T-cell (primary cell): ENCODE data around the gene LRRC66. TPM values are rescaled to one million over a fixed set of nuclear protein-coding genes. Genes with fewer than 3 reads are reported as not detected.

ENCODE experiments used
- ATAC-seq, 4 experiments: fragments of 200-7000 bp in 3 of 4; fragments of 150-1000 bp in 1 of 4; cut with Tn5 transposase; replicated peaks in 1 of 4; 1 replicate in 3 of 4; 2 replicates in 1 of 4; pipeline ENCODE4 v1.10.0; 2021; ENCODE audit warnings: moderate library complexity in 3 of 4, mild to moderate bottlenecking in 2 of 4, moderate number of reproducible peaks in 1 of 4
- CTCF ChIA-PET, 2 donors: fragments of 300-600 bp; sonication (Branson Sonifier 250); formaldehyde crosslinking; loops; one replicate each; lab custom pipeline; 2022; ENCODE audit warnings: antibody characterized with exemption in 2 of 2; lab: Charles Lee
- POLR2A ChIA-PET, 2 donors: fragments of 300-600 bp; sonication (Branson Sonifier 250); formaldehyde crosslinking; loops; one replicate each; lab custom pipeline; 2022; ENCODE audit warnings: antibody characterized with exemption in 2 of 2; lab: Charles Lee
- DNase-seq, 35 experiments: peaks; one replicate each; pipeline versions ENCODE4 v3.0.0 to v3.0.0-alpha.2; 2013 to 2023
- H3K27ac ChIP-seq: one replicate; pipeline ENCODE4 v1.5.1; 2013; ENCODE audit warnings: low read length
- H3K27me3 ChIP-seq, 2 experiments: replicated peaks in 1 of 2; 1 replicate in 1 of 2; 2 replicates in 1 of 2; pipeline versions ENCODE4 v1.6.1 to v1.7.0; 2013; ENCODE audit warnings: low read length in 1 of 2, mixed read lengths in 1 of 2; ENCODE audit not compliant: control insufficient read depth in 2 of 2, insufficient read depth in 2 of 2; ENCODE audit errors: extremely low read depth in 1 of 2
- H3K36me3 ChIP-seq, 2 donors: 1 replicate in 1 of 2; 2 replicates in 1 of 2; pipeline versions ENCODE4 v1.6.1 to v1.7.0; 2013; ENCODE audit warnings: low read length in 1 of 2; ENCODE audit not compliant: control insufficient read depth in 2 of 2, insufficient read depth in 1 of 2; ENCODE audit errors: extremely low read depth in 1 of 2
- H3K4me1 ChIP-seq, 2 experiments: 1 replicate in 1 of 2; 2 replicates in 1 of 2; pipeline versions ENCODE4 v1.6.1 to v1.7.0; 2013; ENCODE audit warnings: low read length in 2 of 2, mixed read lengths in 1 of 2; ENCODE audit not compliant: insufficient read depth in 2 of 2, control insufficient read depth in 1 of 2; ENCODE audit errors: extremely low read depth in 1 of 2
- H3K4me3 ChIP-seq, 2 donors: 1 replicate in 1 of 2; 2 replicates in 1 of 2; pipeline versions ENCODE4 v1.5.1 to v1.7.0; 2013; ENCODE audit warnings: mild to moderate bottlenecking in 2 of 2, low read length in 1 of 2, moderate library complexity in 1 of 2; ENCODE audit not compliant: control insufficient read depth in 1 of 2; ENCODE audit errors: extremely low read depth in 1 of 2
- H3K9me3 ChIP-seq: 2 replicates; pipeline ENCODE4 v1.7.0; 2013
- H3K27ac Mint-ChIP-seq, 2 donors: one replicate each; pipeline ENCODE4 v1.8.0; 2020 to 2021; ENCODE audit warnings: mild to moderate bottlenecking in 2 of 2, mixed read lengths in 2 of 2
- H3K27me3 Mint-ChIP-seq, 2 donors: one replicate each; pipeline ENCODE4 v1.8.0; 2021 to 2022; ENCODE audit warnings: mixed read lengths in 2 of 2
- H3K36me3 Mint-ChIP-seq: one replicate; pipeline ENCODE4 v1.8.0; 2021; ENCODE audit warnings: mixed read lengths
- H3K4me1 Mint-ChIP-seq, 3 donors: one replicate each; pipeline ENCODE4 v1.8.0; 2020 to 2022; ENCODE audit warnings: mixed read lengths in 3 of 3, mild to moderate bottlenecking in 1 of 3
- H3K4me3 Mint-ChIP-seq, 3 donors: one replicate each; pipeline ENCODE4 v1.8.0; 2020 to 2022; ENCODE audit warnings: mild to moderate bottlenecking in 3 of 3, mixed read lengths in 3 of 3, moderate library complexity in 3 of 3
- H3K9me3 Mint-ChIP-seq, 3 donors: one replicate each; pipeline ENCODE4 v1.8.0; 2020 to 2022; ENCODE audit warnings: mixed read lengths in 3 of 3
- WGBS: methylation state at CpG from one replicate; pipeline ENCODE4 v1.1.5; 2013; ENCODE audit warnings: missing lambda C conversion rate; ENCODE audit not compliant: insufficient coverage; 5-methylcytosine and 5-hydroxymethylcytosine counted together
- total RNA-seq, 35 experiments: library from RNA in 6 of 35; stranded (reverse) in 6 of 35; fragments of 120-200 nt in 1 of 35; gene quantifications; one replicate each; pipeline versions ENCODE4 v1.2.1 to v1.2.4 and lab custom pipeline; 2013 to 2026

The LRRC66 gene
- total RNA-seq, 5 donors from 2014 or later (not counting 1 experiment from before 2014, with no cell fraction given): 0.13 to 0.47 (median 0.20) TPM

DNA sequence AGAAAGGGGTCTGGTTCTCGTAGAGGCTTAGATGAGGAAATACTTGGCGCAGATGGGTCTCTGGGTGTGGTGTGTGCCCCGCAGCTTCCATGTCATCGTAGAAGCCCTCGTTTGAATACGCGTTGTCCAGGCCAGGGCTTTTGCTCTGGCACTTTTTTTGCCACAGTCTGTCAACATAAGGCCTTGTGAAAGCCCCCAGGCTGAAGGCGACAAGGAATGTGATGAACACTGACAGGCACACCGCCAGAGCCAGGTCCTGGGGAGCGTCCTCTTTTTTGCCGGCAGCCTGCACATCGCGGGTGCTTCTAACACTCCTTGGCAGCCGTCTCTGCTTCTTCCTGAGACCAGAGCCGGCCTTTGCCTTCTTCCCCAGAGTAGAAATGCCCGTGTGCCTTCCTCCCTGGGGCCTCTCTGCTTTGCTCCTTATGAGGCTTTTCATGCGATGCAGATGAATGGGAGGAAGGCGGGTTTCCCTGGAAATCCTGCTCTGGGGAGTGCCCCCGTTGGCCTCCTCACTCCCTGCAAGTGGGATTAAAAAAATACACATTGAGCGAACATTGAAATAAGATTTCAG is 24.4 kb downstream of the LRRC66 start:
- Histone ChIP-seq H3K4me1 (no peaks in the 10 kb centered on the region), H3K36me3 (no peaks in the 10 kb centered on the region), H3K9me3 (no peaks in the 10 kb centered on the region), H3K27me3 (peaks cover 0 to 6% of the 10 kb centered on the region in 2 experiments), H3K4me3 (no peak overlapping the region), H3K27ac (no peak overlapping the region)
- DNase-seq (no peak), ATAC-seq (no peak)
- Mint-ChIP-seq H3K4me3 (no peak overlapping the region), H3K4me1 (no peaks in the 10 kb centered on the region), H3K27me3 (peaks cover 4% of the 10 kb centered on the region in 2 donors), H3K27ac (no peak overlapping the region), H3K36me3 (no peaks in the 10 kb centered on the region), H3K9me3 (peaks cover 0 to 4% (median under 1%) of the 10 kb centered on the region in 3 donors)
- WGBS: 80% methylated on average over 13 of the region's 20 CpGs
- CTCF ChIA-PET: interaction anchor here in 1 of 2 donors (0.6 kb wide), 1 partner anchor 990 kb away, joined by 5 read pairs; no protein-coding TSS in a partner anchor
- POLR2A ChIA-PET: no interaction called here

DNA sequence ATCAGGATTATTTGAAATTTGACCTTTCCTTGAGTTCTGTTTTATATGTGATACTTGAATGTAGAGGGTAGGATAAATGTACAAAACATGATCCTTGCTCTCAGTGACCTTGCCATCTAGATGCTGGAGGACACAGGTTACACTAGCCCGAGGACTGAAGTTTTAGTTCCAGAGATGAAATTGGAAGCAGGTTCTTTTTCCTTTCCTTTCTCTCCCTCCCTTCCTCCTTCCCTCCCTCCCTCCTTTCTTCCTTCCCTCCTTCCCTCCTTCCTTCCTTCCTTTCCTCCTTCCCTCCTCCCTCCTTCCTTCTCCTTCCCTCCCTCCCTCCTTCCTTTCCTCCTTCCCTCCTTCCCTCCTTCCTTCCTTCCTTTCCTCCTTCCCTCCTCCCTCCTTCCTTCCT is 54.3 kb downstream of the LRRC66 start:
- ChIA-PET POLR2A (no interaction called here), CTCF (no interaction called here)
- no peaks in the 10 kb centered on the region for H3K36me3 Mint-ChIP-seq
- no peak overlapping the region for H3K4me3 Mint-ChIP-seq
- DNase-seq (no peak), ATAC-seq (no peak)
- Histone ChIP-seq H3K36me3 (no peaks in the 10 kb centered on the region), H3K4me3 (no peak overlapping the region), H3K4me1 (no peaks in the 10 kb centered on the region), H3K27ac (no peak overlapping the region), H3K27me3 (no peaks in the 10 kb centered on the region), H3K9me3 (no peaks in the 10 kb centered on the region)
- H3K9me3 Mint-ChIP-seq: peaks cover 0 to 10% (median 7%) of the 10 kb centered on the region in 3 donors
- no peaks in the 10 kb centered on the region for H3K4me1 Mint-ChIP-seq
- 100% methylated on average over 1 of the region's 1 CpG for WGBS
- H3K27me3 Mint-ChIP-seq: peaks cover 0 to 25% of the 10 kb centered on the region in 2 donors
- no peak overlapping the region for H3K27ac Mint-ChIP-seq

DNA sequence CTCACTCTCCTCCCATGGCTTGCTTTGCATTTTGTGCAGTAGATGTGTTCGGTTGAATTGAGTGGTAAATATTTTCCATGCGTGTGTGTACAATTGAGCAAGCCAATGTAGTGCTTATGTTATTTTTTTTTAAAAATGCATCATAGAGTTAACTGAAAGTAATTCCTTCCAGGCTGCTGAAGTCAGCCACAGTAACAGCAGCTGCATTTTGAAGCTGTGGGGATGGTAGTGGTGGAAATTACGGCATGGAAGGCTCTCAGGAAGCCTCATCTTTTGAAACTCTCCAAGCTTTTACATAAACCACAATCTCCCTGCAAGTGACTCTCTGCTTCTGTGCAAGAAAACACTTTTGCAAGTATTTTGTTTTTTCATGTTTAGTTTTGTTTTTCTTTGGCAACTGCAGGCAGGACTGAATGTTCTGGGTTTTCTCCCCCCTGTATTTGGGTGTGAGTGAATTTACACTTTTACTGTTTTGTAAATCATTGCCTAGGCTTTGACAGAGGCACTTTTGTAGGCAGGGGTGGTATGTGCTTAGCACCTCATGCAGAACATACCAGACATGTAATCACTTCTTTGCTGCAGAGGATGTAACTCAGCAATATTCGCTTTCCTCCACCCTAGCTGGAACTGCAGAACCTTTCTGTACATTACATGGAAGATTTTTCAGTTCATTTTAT is 56.2 kb downstream of the LRRC66 start:
- Mint-ChIP-seq H3K4me3 (no peak overlapping the region), H3K27me3 (peaks cover 0 to 17% of the 10 kb centered on the region in 2 donors), H3K36me3 (no peaks in the 10 kb centered on the region), H3K27ac (no peak overlapping the region), H3K9me3 (peaks cover 0 to 7% (median 5%) of the 10 kb centered on the region in 3 donors), H3K4me1 (no peaks in the 10 kb centered on the region)
- H3K4me1 ChIP-seq: no peaks in the 10 kb centered on the region
- no peak for ATAC-seq
- H3K36me3 ChIP-seq: no peaks in the 10 kb centered on the region
- WGBS: no CpG with 5 or more reads among the region's 4 CpGs
- no peak overlapping the region for H3K27ac ChIP-seq
- DNase-seq: no peak
- CTCF ChIA-PET: no interaction called here
- POLR2A ChIA-PET: no interaction called here
- H3K4me3 ChIP-seq: no peak overlapping the region
- H3K9me3 ChIP-seq: no peaks in the 10 kb centered on the region
- H3K27me3 ChIP-seq: no peaks in the 10 kb centered on the region

DNA sequence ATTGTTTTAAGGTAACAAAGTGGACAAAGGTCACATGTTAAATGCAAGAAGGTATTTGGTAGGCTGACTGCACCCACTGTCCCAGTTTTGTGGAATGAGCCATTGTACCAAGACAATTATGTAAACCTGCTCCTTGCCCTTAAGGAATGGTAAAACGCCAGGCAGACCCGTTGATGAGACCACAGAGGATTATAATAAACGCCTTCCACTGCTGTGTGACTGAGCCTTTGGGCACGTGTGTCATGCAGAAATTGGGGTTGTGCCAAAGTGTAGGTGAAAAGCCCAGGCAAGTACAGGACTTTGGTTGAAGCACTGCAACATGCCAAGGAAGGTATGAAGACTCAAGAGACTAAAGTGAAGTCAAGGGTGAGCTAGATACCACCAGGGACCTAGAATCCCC is 59.7 kb downstream of the LRRC66 start:
- Mint-ChIP-seq H3K27ac (no peak overlapping the region), H3K4me1 (no peaks in the 10 kb centered on the region), H3K36me3 (no peaks in the 10 kb centered on the region), H3K27me3 (peaks cover 0 to 8% of the 10 kb centered on the region in 2 donors), H3K4me3 (no peak overlapping the region), H3K9me3 (peaks cover 0 to 4% (median 0%) of the 10 kb centered on the region in 3 donors)
- WGBS: 56% methylated on average over 4 of the region's 4 CpGs
- Histone ChIP-seq H3K36me3 (no peaks in the 10 kb centered on the region), H3K4me1 (no peaks in the 10 kb centered on the region), H3K9me3 (no peaks in the 10 kb centered on the region), H3K27me3 (no peaks in the 10 kb centered on the region), H3K4me3 (no peak overlapping the region), H3K27ac (no peak overlapping the region)
- ChIA-PET CTCF (no interaction called here), POLR2A (no interaction called here)
- ATAC-seq (no peak), DNase-seq (no peak)

DNA sequence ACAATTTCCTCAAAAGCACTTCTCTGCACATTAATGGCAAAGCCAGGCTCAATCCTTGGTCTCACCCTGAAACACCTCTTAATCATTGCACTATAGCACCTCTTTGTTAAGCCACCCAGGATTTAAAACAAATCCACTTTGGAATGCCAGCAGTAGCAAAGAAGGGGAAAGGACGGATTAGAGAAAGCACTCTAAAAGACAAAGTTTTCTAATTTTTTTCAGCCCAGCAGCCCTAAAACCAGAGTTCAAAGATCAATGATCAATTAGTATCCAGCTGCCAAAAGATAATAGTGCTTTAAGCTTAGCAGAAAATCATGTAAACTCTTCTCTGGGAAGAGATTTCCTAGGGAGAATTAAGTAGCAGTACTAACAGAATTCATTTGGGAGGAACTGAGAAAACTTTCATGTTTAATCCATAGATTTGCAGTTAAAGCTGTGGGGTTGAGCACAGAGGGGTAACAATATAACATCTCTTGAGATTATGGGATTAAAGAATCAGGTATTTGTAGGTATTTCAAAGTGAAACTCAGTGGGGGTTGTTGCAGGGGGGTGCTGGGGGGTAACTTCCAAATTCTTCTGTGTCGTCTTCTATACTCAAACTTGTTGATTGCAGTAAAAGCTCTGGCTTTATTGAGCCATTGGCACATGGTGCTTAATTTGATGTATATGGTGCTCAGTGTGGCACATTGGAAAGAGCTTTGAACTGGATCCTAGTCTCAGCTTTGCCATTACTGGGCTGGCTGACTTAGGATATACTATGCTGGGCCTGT is 61.8 kb downstream of the LRRC66 start:
- Mint-ChIP-seq H3K4me3 (no peak overlapping the region), H3K36me3 (no peaks in the 10 kb centered on the region), H3K27ac (no peak overlapping the region), H3K9me3 (peaks cover 0 to 4% (median 0%) of the 10 kb centered on the region in 3 donors), H3K27me3 (peaks cover 4 to 5% of the 10 kb centered on the region in 2 donors), H3K4me1 (no peaks in the 10 kb centered on the region)
- WGBS: 62% methylated on average over 1 of the region's 2 CpGs
- ChIA-PET POLR2A (interaction anchor here in 1 of 2 donors (0.6 kb wide), 1 partner anchor 176 kb away, joined by 3 read pairs; no protein-coding TSS in a partner anchor), CTCF (no interaction called here)
- DNase-seq (no peak), ATAC-seq (no peak)
- H3K27ac ChIP-seq: no peak overlapping the region
- peaks cover 2% of the 10 kb centered on the region for H3K9me3 ChIP-seq
- H3K4me3 ChIP-seq: no peak overlapping the region
- H3K4me1 ChIP-seq: no peaks in the 10 kb centered on the region
- H3K27me3 ChIP-seq: no peaks in the 10 kb centered on the region
- no peaks in the 10 kb centered on the region for H3K36me3 ChIP-seq
